Measurements from ENCODE around the gene ZSWIM5.
A peak's percentile ranks its signal among the peaks of the same experiment; 100 is the strongest.

ZSWIM5 gene

GRCh38 chr1:45014321-45015028 is 191.9 kb downstream of the ZSWIM5 start:
- Histone ChIP-seq H2AFZ (ENCODE audit: low read depth, low read length) (no peak overlapping the region), H3K4me3 (ENCODE audit: low read length) (no peak overlapping the region), H3K36me3 (ENCODE audit: insufficient read depth, low read length) (peaks cover under 1% of the 10 kb centered on the region), H3K9me3 (ENCODE audit: low read length) (no peaks in the 10 kb centered on the region), H3K4me1 (ENCODE audit: insufficient read depth, low read length) (peaks cover 19% of the 10 kb centered on the region), H3K27me3 (ENCODE audit: insufficient read depth, low read length) (no peaks in the 10 kb centered on the region)

GRCh38 chr1:45013551-45014209 is 192.7 kb downstream of the ZSWIM5 start:
- H3K4me1 ChIP-seq (ENCODE audit: insufficient read depth, low read length): peaks cover 19% of the 10 kb centered on the region
- H3K4me3 ChIP-seq (ENCODE audit: low read length): no peak overlapping the region
- no peak overlapping the region for H2AFZ ChIP-seq (ENCODE audit: low read depth, low read length)
- H3K9me3 ChIP-seq (ENCODE audit: low read length): no peaks in the 10 kb centered on the region
- H3K36me3 ChIP-seq (ENCODE audit: insufficient read depth, low read length): peaks cover 7% of the 10 kb centered on the region
- H3K27me3 ChIP-seq (ENCODE audit: insufficient read depth, low read length): no peaks in the 10 kb centered on the region

DNA sequence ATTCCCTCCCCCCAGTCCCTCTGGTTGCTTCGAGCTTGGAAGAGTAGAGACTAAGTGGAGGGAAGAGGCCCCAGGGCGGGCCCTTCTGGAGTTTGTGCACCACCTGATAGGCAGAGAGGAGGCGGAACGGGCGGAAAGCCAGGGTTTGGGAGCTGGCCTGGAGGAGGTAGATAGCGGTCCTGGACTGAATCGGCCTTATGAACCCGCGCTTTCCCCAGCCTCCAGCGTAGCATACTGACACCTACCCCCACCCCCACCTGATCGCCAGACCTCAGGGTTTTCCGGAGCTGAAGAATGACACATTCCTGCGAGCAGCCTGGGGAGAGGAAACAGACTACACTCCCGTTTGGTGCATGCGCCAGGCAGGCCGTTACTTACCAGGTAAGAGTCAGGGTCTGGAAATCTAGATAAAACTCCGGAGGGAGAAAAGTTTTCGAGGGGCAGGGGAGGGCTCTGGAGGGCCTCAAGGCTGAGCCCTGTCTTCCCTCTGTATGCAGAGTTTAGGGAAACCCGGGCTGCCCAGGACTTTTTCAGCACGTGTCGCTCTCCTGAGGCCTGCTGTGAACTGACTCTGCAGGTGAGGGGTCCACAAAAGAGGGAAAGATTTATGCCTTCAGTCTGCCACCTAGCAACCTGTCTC is 193.6 kb downstream of the ZSWIM5 start:
- Histone ChIP-seq H3K9me3 (ENCODE audit: low read length) (no peaks in the 10 kb centered on the region), H3K4me3 (ENCODE audit: low read length) (peak overlapping the region; percentile 87), H3K4me1 (ENCODE audit: insufficient read depth, low read length) (peaks cover 19% of the 10 kb centered on the region), H3K27me3 (ENCODE audit: insufficient read depth, low read length) (no peaks in the 10 kb centered on the region), H3K36me3 (ENCODE audit: insufficient read depth, low read length) (peaks cover 16% of the 10 kb centered on the region), H2AFZ (ENCODE audit: low read depth, low read length) (peak overlapping the region; percentile 99)

- Histone ChIP-seq H3K36me3 (ENCODE audit: insufficient read depth, low read length) (peaks cover 23% of the 10 kb centered on the region), H3K9me3 (ENCODE audit: low read length) (no peaks in the 10 kb centered on the region), H3K4me1 (ENCODE audit: insufficient read depth, low read length) (peaks cover 19% of the 10 kb centered on the region), H3K4me3 (ENCODE audit: low read length) (peak within 1 kb of the TSS; percentile 87), H3K27me3 (ENCODE audit: insufficient read depth, low read length) (no peaks in the 10 kb centered on the region), H2AFZ (ENCODE audit: low read depth, low read length) (peak within 1 kb of the TSS; percentile 99)
These were observed 194.4 kb downstream of the ZSWIM5 start, which contains the start of gene UROD for GRCh38 chr1:45011837-45012638. UROD (plus strand) TSS chr1:45012254; CDS start chr1:45012266, 12 bp downstream.

DNA sequence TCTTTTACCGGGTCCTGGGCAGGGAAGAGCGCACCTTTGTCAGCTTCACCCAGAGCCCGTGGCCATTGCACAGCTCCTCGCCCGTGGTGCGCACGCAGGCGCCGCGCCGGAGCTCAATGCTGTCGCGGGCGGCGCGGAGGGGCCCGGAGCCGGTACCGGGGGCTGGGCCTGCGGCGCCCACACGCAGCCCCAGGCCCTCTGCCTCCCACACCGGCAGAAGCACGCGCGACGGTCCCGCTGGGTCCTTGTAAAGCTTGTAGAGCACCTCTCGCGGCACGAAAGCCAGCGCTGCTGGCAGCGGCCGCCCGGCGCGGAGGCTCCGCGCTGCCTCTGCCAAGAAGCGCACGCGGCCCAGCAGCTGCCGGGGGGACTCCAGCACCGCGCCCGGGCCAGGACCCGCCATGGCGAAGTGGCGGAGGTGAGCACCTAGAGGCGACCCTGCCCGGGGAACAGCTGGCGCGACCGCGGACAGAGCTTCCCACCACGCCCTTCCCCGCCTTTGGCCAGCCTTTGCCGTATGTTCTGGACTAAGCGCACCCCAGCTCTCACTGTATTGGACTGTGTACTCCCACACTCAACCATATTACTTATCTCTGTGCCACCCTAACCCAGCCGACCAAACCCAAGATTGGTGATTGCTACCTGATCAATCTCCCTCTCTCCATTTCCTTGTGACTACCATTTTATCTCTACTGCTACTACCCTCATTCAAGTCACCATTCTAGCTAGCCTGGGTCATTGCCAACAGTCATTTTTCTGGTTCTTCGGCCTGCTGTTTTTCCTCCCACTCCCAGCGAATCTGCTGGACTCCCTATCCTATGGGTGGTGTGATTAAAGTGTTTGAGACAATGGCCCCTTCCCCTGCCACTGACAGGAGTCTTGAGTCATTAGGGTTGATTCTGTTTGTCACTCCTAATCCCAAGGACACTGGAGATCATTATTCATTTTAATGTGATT is 195.3 kb downstream of the ZSWIM5 start, which contains the start of gene HECTD3:
TSS of gene HECTD3 (minus strand) at position 470 of the 957 bp plus-strand sequence. CDS start at position 403, 67 bp downstream.
- H3K9me3 ChIP-seq (ENCODE audit: low read length): no peaks in the 10 kb centered on the region
- peak within 1 kb of the TSS; percentile 99 for H2AFZ ChIP-seq (ENCODE audit: low read depth, low read length)
- peaks cover 29% of the 10 kb centered on the region for H3K36me3 ChIP-seq (ENCODE audit: insufficient read depth, low read length)
- H3K4me1 ChIP-seq (ENCODE audit: insufficient read depth, low read length): peaks cover 19% of the 10 kb centered on the region
- no peaks in the 10 kb centered on the region for H3K27me3 ChIP-seq (ENCODE audit: insufficient read depth, low read length)
- peak within 1 kb of the TSS; percentile 87 for H3K4me3 ChIP-seq (ENCODE audit: low read length)

DNA sequence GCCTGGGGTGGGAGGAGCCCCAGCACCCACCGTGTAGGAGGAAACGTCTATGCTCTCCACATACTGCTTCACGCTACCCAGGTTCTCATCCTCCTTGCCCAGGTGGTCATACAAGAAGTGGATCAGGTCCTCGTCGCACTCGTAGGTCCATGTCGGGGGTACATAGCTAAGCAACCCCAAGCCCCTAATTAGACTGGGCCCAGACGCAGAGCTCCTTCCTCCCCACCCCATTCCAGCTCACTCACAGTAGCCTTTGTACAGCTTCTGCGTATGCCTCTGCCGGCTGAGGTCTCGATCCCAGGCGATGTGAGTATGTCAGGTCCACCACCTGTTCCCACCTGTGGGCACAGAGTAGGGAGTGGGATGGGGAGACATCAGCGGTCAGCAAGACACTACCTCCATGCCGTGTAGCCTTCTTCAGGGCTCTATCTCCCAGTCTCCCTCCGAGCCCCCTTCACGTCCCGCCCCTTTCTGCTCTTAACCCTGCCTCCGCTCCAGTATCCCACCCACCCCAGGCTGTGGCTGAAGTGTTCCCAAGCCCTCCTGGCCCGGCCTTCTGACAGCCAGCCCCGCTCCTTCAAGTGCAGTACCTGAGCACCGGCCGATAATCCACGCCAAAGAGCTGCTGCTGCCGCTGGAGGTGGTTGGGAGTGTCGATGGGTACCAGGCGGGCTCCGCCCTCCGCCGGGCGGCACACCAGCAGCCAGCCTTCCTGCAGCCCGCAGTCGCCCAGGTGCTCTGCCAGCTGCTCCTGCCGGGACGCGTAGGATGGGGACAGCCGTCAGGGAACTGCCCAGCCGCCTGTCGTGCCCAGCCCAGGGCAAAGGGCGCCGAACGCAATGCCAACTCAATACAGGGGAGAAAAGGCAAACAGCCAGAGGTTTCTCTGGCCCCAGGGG is 196.2 kb downstream of the ZSWIM5 start:
- Histone ChIP-seq H3K36me3 (ENCODE audit: insufficient read depth, low read length) (peaks cover 38% of the 10 kb centered on the region), H3K4me1 (ENCODE audit: insufficient read depth, low read length) (peaks cover 19% of the 10 kb centered on the region), H2AFZ (ENCODE audit: low read depth, low read length) (peak overlapping the region; percentile 99), H3K4me3 (ENCODE audit: low read length) (peak overlapping the region; percentile 87), H3K9me3 (ENCODE audit: low read length) (no peaks in the 10 kb centered on the region), H3K27me3 (ENCODE audit: insufficient read depth, low read length) (no peaks in the 10 kb centered on the region)

- H3K4me1 ChIP-seq (ENCODE audit: insufficient read depth, low read length): peaks cover 19% of the 10 kb centered on the region
- peaks cover 46% of the 10 kb centered on the region for H3K36me3 ChIP-seq (ENCODE audit: insufficient read depth, low read length)
- H3K27me3 ChIP-seq (ENCODE audit: insufficient read depth, low read length): no peaks in the 10 kb centered on the region
- H3K4me3 ChIP-seq (ENCODE audit: low read length): no peak overlapping the region
- no peak overlapping the region for H2AFZ ChIP-seq (ENCODE audit: low read depth, low read length)
- no peaks in the 10 kb centered on the region for H3K9me3 ChIP-seq (ENCODE audit: low read length)
These were observed 197.0 kb downstream of the ZSWIM5 start for GRCh38 chr1:45009296-45009865.

DNA sequence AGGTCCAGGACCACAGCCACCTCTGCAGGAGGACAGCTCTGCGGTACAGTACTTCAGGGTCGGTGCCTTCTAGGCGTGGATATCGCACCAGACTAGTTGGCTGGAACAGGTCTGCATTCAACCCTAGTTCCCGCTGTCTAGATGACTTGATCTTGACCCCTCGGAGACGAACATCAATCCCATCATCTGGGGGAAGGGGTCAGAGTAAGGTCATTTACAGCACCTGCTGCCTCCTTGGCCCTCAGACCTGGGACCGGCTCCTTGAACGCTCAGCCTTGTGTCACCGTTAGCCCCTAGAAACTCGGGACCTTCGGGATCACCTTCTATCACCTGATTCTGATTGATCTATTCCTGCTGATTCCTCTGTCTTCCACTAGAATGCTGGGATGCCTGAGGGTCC is 197.9 kb downstream of the ZSWIM5 start:
- Histone ChIP-seq H3K4me3 (ENCODE audit: low read length) (no peak overlapping the region), H3K4me1 (ENCODE audit: insufficient read depth, low read length) (peaks cover 18% of the 10 kb centered on the region), H2AFZ (ENCODE audit: low read depth, low read length) (no peak overlapping the region), H3K36me3 (ENCODE audit: insufficient read depth, low read length) (peaks cover 55% of the 10 kb centered on the region), H3K9me3 (ENCODE audit: low read length) (no peaks in the 10 kb centered on the region), H3K27me3 (ENCODE audit: insufficient read depth, low read length) (no peaks in the 10 kb centered on the region)

DNA sequence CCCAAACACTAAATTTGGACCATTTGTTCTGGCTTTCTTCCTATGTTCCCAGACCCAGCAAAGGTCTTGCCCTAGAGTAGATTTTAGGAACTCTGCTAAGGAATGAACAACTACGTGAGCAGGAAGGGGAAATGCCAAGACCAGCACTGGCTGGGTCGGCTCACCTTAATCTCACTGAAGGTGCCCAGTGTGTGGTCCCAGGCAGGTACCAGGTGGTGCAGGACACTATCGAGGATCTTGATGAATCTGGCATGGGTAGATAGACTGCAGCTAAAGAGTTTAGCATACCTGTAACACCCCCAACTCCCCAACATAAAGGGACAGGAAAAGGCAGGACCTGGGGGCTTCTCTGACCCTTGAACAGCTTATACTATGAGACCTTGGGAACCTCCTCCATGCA is 198.3 kb downstream of the ZSWIM5 start:
- no peak overlapping the region for H3K4me3 ChIP-seq (ENCODE audit: low read length)
- H2AFZ ChIP-seq (ENCODE audit: low read depth, low read length): no peak overlapping the region
- H3K27me3 ChIP-seq (ENCODE audit: insufficient read depth, low read length): no peaks in the 10 kb centered on the region
- H3K4me1 ChIP-seq (ENCODE audit: insufficient read depth, low read length): peaks cover 13% of the 10 kb centered on the region
- H3K9me3 ChIP-seq (ENCODE audit: low read length): no peaks in the 10 kb centered on the region
- peaks cover 58% of the 10 kb centered on the region for H3K36me3 ChIP-seq (ENCODE audit: insufficient read depth, low read length)

- peaks cover 8% of the 10 kb centered on the region for H3K4me1 ChIP-seq (ENCODE audit: insufficient read depth, low read length)
- H2AFZ ChIP-seq (ENCODE audit: low read depth, low read length): no peak overlapping the region
- no peaks in the 10 kb centered on the region for H3K27me3 ChIP-seq (ENCODE audit: insufficient read depth, low read length)
- H3K36me3 ChIP-seq (ENCODE audit: insufficient read depth, low read length): peaks cover 66% of the 10 kb centered on the region
- H3K9me3 ChIP-seq (ENCODE audit: low read length): no peaks in the 10 kb centered on the region
- no peak overlapping the region for H3K4me3 ChIP-seq (ENCODE audit: low read length)
These were observed 199.1 kb downstream of the ZSWIM5 start for GRCh38 chr1:45007311-45007710.

- Histone ChIP-seq H3K36me3 (ENCODE audit: insufficient read depth, low read length) (peaks cover 70% of the 10 kb centered on the region), H2AFZ (ENCODE audit: low read depth, low read length) (no peak overlapping the region), H3K27me3 (ENCODE audit: insufficient read depth, low read length) (no peaks in the 10 kb centered on the region), H3K9me3 (ENCODE audit: low read length) (no peaks in the 10 kb centered on the region), H3K4me1 (ENCODE audit: insufficient read depth, low read length) (peaks cover 8% of the 10 kb centered on the region), H3K4me3 (ENCODE audit: low read length) (no peak overlapping the region)
These were observed 200.6 kb downstream of the ZSWIM5 start for GRCh38 chr1:45005761-45006160.

All from neuron (in vitro differentiated cells).